H1 (cell line): ENCODE data around the gene RUNX1. TPM values are rescaled to one million over a fixed set of nuclear protein-coding genes. Genes with fewer than 3 reads are reported as not detected.

Source experiments
- JUND ChIP-seq: IDR thresholded peaks from 2 replicates; pipeline ENCODE4 v1.6.1; 2011; ENCODE audit warnings: mild to moderate bottlenecking, improper control_type of control experiment, low read length
- KDM5A ChIP-seq: fragments of 200-600 bp; IDR thresholded peaks from 2 replicates; pipeline ENCODE4 v1.7.1; 2012; ENCODE audit warnings: mild to moderate bottlenecking, low read length, inconsistent platforms, mixed read lengths
- SIN3A ChIP-seq, 2 experiments: IDR thresholded peaks in 1 of 2; conservative IDR thresholded peaks in 1 of 2; 2 replicates each; pipeline ENCODE4 v1.6.1; 2011 to 2012; ENCODE audit warnings: low read length in 2 of 2, improper control_type of control experiment in 1 of 2, low read depth in 1 of 2, mild to moderate bottlenecking in 1 of 2
- polyA plus RNA-seq, 7 experiments: library from polyadenylated mRNA; depleted of rRNA in 3 of 7; stranded (reverse) in 5 of 7; unstranded in 2 of 7; fragments of >200 nt in 5 of 7; fragments of 200-250 nt in 2 of 7; gene quantifications; 1 replicate in 5 of 7; 2 replicates in 1 of 7; 4 replicates in 1 of 7; pipeline versions ENCODE4 v1.2.1 to v1.2.3, GENCODE V29; 2011 to 2013; ENCODE audit warnings: missing spikeins in 2 of 7, mixed read lengths in 2 of 7
- total RNA-seq: library from RNA; stranded (reverse); fragmentation: NEBNext Ultra II Directional; extraction: Animal tissue kit (Norgen Biotek cat#: 25700); gene quantifications from 2 replicates; pipeline ENCODE4 v1.2.1, GENCODE V29; 2021
- TF ChIP-seq, protein P1 (sequence below): IDR thresholded peaks from 2 replicates; pipeline ENCODE4 v1.6.1; 2011; ENCODE audit warnings: low read length, improper control_type of control experiment
- TF ChIP-seq, protein P2 (sequence below): IDR thresholded peaks from 2 replicates; pipeline ENCODE4 v1.6.1; 2012; ENCODE audit warnings: inconsistent platforms

RUNX1 gene
- total and polyA plus RNA-seq, 2 of the 8 experiments (the other 6 are each of a cell fraction or from before 2014, with no cell fraction given) = 0.20 to 0.60 TPM

DNA sequence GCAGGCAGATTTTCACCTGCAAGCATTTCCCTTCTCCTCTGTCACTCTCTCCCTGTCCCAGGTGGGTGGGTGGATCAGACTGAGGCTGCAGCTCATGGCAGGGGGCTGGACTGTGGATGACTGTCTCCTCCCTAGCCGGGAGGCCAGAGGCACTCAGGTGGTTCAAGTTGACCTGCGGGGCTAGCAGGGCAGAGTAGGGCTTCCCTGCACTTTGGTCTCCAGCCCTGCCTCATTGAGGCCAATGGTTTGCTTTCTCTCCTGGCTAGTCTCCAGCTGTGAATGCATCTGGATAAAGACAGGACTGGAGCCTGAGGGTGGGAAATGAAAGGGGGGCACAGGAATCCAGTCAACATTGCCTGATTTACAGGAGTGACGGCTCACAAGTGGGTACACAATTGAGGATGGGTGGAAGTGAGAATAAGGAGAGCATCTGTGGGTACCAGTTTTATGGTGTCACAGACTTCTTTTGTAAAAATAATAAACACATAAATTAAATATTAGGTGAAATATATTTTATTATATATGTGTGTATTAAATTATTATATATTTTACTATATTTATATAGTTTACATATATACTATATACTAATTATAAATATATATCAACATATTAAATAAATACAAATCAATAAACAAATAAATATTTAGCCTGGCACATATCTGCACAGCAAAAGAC lies 25.6 kb downstream of the RUNX1 start (continued):
- TF ChIP-seq, protein P1, sequence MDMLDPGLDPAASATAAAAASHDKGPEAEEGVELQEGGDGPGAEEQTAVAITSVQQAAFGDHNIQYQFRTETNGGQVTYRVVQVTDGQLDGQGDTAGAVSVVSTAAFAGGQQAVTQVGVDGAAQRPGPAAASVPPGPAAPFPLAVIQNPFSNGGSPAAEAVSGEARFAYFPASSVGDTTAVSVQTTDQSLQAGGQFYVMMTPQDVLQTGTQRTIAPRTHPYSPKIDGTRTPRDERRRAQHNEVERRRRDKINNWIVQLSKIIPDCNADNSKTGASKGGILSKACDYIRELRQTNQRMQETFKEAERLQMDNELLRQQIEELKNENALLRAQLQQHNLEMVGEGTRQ = no peak
- TF ChIP-seq JUND (no peak), SIN3A (conservative IDR thresholded peaks at IDR 0.05 in 1 of 2, IDR thresholded peaks at IDR 0.05 in 1 of 2; ENCODE audit: low read depth in 1 of 2, low read length in 2 of 2) (no peak), KDM5A (no peak)
- TF ChIP-seq, protein P2, sequence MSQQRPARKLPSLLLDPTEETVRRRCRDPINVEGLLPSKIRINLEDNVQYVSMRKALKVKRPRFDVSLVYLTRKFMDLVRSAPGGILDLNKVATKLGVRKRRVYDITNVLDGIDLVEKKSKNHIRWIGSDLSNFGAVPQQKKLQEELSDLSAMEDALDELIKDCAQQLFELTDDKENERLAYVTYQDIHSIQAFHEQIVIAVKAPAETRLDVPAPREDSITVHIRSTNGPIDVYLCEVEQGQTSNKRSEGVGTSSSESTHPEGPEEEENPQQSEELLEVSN = no peak
